Peyer's patch (tissue), 4 donors: ENCODE results near the gene JMJD4.

Experiments
- CTCF ChIP-seq, 6 experiments: fragments of 450-650 bp in 4 of 6; fragments of 200-600 bp in 2 of 6; sonication (generic) in 1 of 6; IDR thresholded peaks; one replicate each; pipeline ENCODE4 v1.5.1; 2017 to 2019; ENCODE audit warnings: antibody characterized with exemption in 6 of 6, mild to moderate bottlenecking in 3 of 6, moderate library complexity in 1 of 6
- POLR2A ChIP-seq, 2 donors: fragments of 450-650 bp; IDR thresholded peaks; one replicate each; pipeline ENCODE4 v1.5.1; 2017; ENCODE audit warnings: antibody characterized with exemption in 2 of 2, mild to moderate bottlenecking in 2 of 2, moderate library complexity in 2 of 2

- TF ChIP-seq POLR2A (IDR thresholded peaks at IDR 0.05) (no peak), CTCF (IDR thresholded peaks at IDR 0.05) (no peak)
Observed at GRCh38 chr1:227767401-227768124, 32.5 kb upstream of the JMJD4 start.
